ENCODE data around the gene CCNYL1. TPM values are rescaled to one million over a fixed set of nuclear protein-coding genes. Genes with fewer than 3 reads are reported as not detected.

The CCNYL1 gene
- total and polyA plus RNA-seq, 2 donors (not counting 1 experiment from before 2014, with no cell fraction given): 8.8 to 18.4 TPM

DNA sequence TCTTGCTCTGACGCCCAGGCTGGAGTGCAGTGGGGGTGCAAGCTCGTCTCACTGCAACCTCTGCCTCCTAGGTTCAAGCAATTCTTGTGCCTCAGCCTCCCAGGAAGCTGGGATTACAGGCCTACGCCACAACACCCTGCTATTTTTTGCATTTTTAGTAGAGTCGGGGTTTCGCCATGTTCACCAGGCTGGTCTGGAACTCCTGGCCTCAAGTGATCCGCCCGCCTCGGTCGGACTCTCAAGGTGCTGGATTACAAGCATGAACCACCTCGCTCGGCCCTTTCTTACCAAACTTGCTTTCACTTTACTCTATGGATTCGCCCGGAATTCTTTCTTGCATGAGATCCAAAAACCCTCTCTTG is 61.4 kb downstream of the CCNYL1 start:
- no peaks in the 10 kb centered on the region for H3K79me2 ChIP-seq (ENCODE audit: control insufficient read depth, insufficient read depth, low read length)
- no peaks in the 10 kb centered on the region for H4K20me1 ChIP-seq (ENCODE audit: control insufficient read depth, extremely low read depth, insufficient read depth, low read length)
- no peak overlapping the region for H3K4me2 ChIP-seq (ENCODE audit: extremely low read depth, insufficient read depth, low read length)
- H3K27ac ChIP-seq (ENCODE audit: insufficient read depth, low read length): no peak overlapping the region
- H2AFZ ChIP-seq (ENCODE audit: low read length): no peak overlapping the region
- no peak overlapping the region for H3K4me3 ChIP-seq (replicated peaks in 1 of 4; ENCODE audit: control extremely low read depth in 1 of 4, insufficient read depth in 1 of 4, low read depth in 3 of 4, low read length in 4 of 4)
- no peaks in the 10 kb centered on the region for H3K36me3 ChIP-seq (ENCODE audit: control insufficient read depth, insufficient read depth, low read length)
- no peaks in the 10 kb centered on the region for H3K4me1 ChIP-seq (ENCODE audit: control insufficient read depth, extremely low read depth, insufficient read depth, low read length)
- TF ChIP-seq, protein P1, sequence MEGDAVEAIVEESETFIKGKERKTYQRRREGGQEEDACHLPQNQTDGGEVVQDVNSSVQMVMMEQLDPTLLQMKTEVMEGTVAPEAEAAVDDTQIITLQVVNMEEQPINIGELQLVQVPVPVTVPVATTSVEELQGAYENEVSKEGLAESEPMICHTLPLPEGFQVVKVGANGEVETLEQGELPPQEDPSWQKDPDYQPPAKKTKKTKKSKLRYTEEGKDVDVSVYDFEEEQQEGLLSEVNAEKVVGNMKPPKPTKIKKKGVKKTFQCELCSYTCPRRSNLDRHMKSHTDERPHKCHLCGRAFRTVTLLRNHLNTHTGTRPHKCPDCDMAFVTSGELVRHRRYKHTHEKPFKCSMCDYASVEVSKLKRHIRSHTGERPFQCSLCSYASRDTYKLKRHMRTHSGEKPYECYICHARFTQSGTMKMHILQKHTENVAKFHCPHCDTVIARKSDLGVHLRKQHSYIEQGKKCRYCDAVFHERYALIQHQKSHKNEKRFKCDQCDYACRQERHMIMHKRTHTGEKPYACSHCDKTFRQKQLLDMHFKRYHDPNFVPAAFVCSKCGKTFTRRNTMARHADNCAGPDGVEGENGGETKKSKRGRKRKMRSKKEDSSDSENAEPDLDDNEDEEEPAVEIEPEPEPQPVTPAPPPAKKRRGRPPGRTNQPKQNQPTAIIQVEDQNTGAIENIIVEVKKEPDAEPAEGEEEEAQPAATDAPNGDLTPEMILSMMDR (conservative IDR thresholded peaks at IDR 0.05 in 1 of 2, IDR thresholded peaks at IDR 0.05 in 1 of 2; ENCODE audit: low read depth in 1 of 2, low read length in 2 of 2): no peak
- no peak for TF ChIP-seq EZH2 (IDR thresholded peaks at IDR 0.05; ENCODE audit: low read length, missing control alignments)
- H3K9ac ChIP-seq (ENCODE audit: insufficient read depth, low read length): no peak overlapping the region
- no peaks in the 10 kb centered on the region for H3K27me3 ChIP-seq (ENCODE audit: control insufficient read depth, insufficient read depth, low read length)
- H3K9me3 ChIP-seq (ENCODE audit: control insufficient read depth, insufficient read depth, low read depth, low read length): no peaks in the 10 kb centered on the region
- DNase-seq (ENCODE audit: low read depth in 2 of 2): no peak

DNA sequence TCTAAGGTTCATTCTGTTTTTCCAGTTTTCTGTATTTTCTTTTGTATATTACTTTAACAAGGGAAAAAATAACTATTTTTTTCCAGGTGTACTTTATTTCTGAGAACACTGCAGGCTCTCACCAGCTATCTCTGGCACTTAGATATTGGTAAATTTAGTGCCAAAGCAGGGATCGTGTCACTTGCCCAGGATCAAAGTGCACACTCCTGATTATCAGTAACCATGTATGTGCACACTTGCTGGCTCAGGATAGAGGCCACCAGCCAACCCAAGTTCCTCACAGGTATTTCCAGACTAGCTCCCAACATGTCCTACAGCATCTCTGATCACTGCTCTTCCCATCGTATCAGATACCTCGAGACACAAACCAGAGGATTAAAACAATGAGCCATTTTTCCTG is 64.0 kb downstream of the CCNYL1 start:
- H3K27ac ChIP-seq (ENCODE audit: insufficient read depth, low read length): no peak overlapping the region
- H3K9me3 ChIP-seq (ENCODE audit: control insufficient read depth, insufficient read depth, low read depth, low read length): no peaks in the 10 kb centered on the region
- no peaks in the 10 kb centered on the region for H3K4me1 ChIP-seq (ENCODE audit: control insufficient read depth, extremely low read depth, insufficient read depth, low read length)
- H4K20me1 ChIP-seq (ENCODE audit: control insufficient read depth, extremely low read depth, insufficient read depth, low read length): no peaks in the 10 kb centered on the region
- no peak overlapping the region for H3K4me3 ChIP-seq (replicated peaks in 1 of 4; ENCODE audit: control extremely low read depth in 1 of 4, insufficient read depth in 1 of 4, low read depth in 3 of 4, low read length in 4 of 4)
- no peak overlapping the region for H2AFZ ChIP-seq (ENCODE audit: low read length)
- H3K9ac ChIP-seq (ENCODE audit: insufficient read depth, low read length): no peak overlapping the region
- H3K79me2 ChIP-seq (ENCODE audit: control insufficient read depth, insufficient read depth, low read length): no peaks in the 10 kb centered on the region
- no peak overlapping the region for H3K4me2 ChIP-seq (ENCODE audit: extremely low read depth, insufficient read depth, low read length)
- no peaks in the 10 kb centered on the region for H3K27me3 ChIP-seq (ENCODE audit: control insufficient read depth, insufficient read depth, low read length)
- no peak for DNase-seq (ENCODE audit: low read depth in 2 of 2)
- H3K36me3 ChIP-seq (ENCODE audit: control insufficient read depth, insufficient read depth, low read length): no peaks in the 10 kb centered on the region
- TF ChIP-seq EZH2 (IDR thresholded peaks at IDR 0.05; ENCODE audit: low read length, missing control alignments): no peak
- TF ChIP-seq, protein P1 (conservative IDR thresholded peaks at IDR 0.05 in 1 of 2, IDR thresholded peaks at IDR 0.05 in 1 of 2; ENCODE audit: low read depth in 1 of 2, low read length in 2 of 2): no peak

DNA sequence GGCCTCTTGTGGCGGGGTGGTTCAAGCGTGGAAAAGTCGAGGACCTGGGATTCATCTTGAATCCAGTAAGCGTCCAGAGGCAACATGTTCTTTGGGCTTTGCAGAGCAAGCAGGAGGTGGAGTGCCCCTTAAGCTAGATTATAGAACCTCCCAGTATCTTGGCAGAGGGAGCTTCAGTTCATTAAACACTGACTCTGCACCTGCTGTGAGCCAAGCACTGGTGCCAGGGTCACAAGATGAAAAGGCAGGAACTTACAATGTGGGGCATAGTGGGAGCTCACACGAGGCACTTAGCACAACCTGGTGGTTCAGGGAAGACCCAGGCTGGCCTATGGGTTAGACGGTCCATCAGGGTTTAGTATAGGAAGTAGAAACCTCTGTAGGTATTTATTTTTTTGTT is 65.7 kb downstream of the CCNYL1 start:
- no peak for TF ChIP-seq EZH2 (IDR thresholded peaks at IDR 0.05; ENCODE audit: low read length, missing control alignments)
- TF ChIP-seq, protein P1 (conservative IDR thresholded peaks at IDR 0.05 in 1 of 2, IDR thresholded peaks at IDR 0.05 in 1 of 2; ENCODE audit: low read depth in 1 of 2, low read length in 2 of 2): no peak
- DNase-seq (ENCODE audit: low read depth in 2 of 2): no peak
- Histone ChIP-seq H3K27ac (ENCODE audit: insufficient read depth, low read length) (no peak overlapping the region), H3K36me3 (ENCODE audit: control insufficient read depth, insufficient read depth, low read length) (no peaks in the 10 kb centered on the region), H3K27me3 (ENCODE audit: control insufficient read depth, insufficient read depth, low read length) (peaks cover 3% of the 10 kb centered on the region), H3K79me2 (ENCODE audit: control insufficient read depth, insufficient read depth, low read length) (no peaks in the 10 kb centered on the region), H2AFZ (ENCODE audit: low read length) (no peak overlapping the region), H4K20me1 (ENCODE audit: control insufficient read depth, extremely low read depth, insufficient read depth, low read length) (no peaks in the 10 kb centered on the region), H3K9ac (ENCODE audit: insufficient read depth, low read length) (no peak overlapping the region), H3K4me2 (ENCODE audit: extremely low read depth, insufficient read depth, low read length) (no peak overlapping the region), H3K4me1 (ENCODE audit: control insufficient read depth, extremely low read depth, insufficient read depth, low read length) (no peaks in the 10 kb centered on the region), H3K9me3 (ENCODE audit: control insufficient read depth, insufficient read depth, low read depth, low read length) (no peaks in the 10 kb centered on the region), H3K4me3 (replicated peaks in 1 of 4; ENCODE audit: control extremely low read depth in 1 of 4, insufficient read depth in 1 of 4, low read depth in 3 of 4, low read length in 4 of 4) (no peak overlapping the region)

Measured in fibroblast of lung (primary cell).